Breast epithelium (tissue), 3 donors: Measurements from ENCODE around the gene G6PC3.

ENCODE experiments used
- CTCF ChIP-seq, 3 donors: fragments of 450-650 bp; IDR thresholded peaks; one replicate each; pipeline ENCODE4 v1.5.1; 2016 to 2017; ENCODE audit warnings: antibody characterized with exemption in 3 of 3, mild to moderate bottlenecking in 3 of 3, moderate library complexity in 3 of 3
- POLR2AphosphoS5 ChIP-seq, 3 donors: sonication (generic); formaldehyde crosslinking; IDR thresholded peaks; one replicate each; pipeline ENCODE4 v1.6.1; 2017; ENCODE audit warnings: antibody characterized with exemption in 3 of 3

- TF ChIP-seq CTCF (IDR thresholded peaks at IDR 0.05) (no peak), POLR2AphosphoS5 (IDR thresholded peaks at IDR 0.05) (no peak)
Observed at GRCh38 chr17:44081681-44082080, 11.1 kb downstream of the G6PC3 start.
